Measurements from ENCODE around the gene VSIG10. TPM values are rescaled to one million over a fixed set of nuclear protein-coding genes. Genes with fewer than 3 reads are reported as not detected.

Gene VSIG10
- total and polyA plus RNA-seq, 2 of the 4 experiments (the other 2 are of a cell fraction) = 5.9 to 10.0 TPM

DNA sequence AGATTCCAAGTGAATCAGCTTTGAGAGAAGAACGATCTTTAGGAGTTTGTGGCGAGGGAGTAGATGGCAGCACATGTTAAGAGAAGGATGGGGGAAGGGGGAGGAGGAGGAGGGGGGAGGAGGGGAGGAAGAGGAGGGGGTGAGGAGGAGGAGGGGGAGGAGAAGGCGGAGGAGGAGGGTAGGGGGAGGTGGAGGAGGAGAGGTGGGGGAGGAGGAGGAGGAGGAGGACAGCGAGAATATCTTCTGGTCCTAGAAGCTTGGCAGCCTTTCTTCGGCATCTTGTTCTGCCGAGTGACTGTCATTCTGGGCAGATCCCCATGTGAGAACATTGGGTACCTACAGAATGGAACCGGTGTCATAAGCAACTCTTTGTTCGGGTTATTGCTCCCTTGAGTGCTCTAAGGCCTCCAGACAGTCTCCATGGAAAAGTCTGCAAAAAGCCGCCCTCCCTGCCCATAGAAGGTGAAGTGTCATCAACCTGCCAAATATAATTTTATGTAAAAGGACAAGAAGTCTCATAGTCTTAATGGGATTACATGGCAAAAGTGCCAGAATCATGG is 80.4 kb downstream of the VSIG10 start:
- Histone ChIP-seq H4K8ac (ENCODE audit: low read depth in 2 of 2, low read length in 2 of 2) (no peak overlapping the region), H2BK5ac (ENCODE audit: low read depth, low read length, poor library complexity, severe bottlenecking) (no peak overlapping the region), H3K56ac (ENCODE audit: extremely low read depth, insufficient read depth, low read length) (no peak overlapping the region), H2AK9ac (replicated peaks; ENCODE audit: low read depth, low read length, poor library complexity) (no peak overlapping the region), H4K5ac (ENCODE audit: low read depth, low read length) (no peak overlapping the region), H3K27me3 (ENCODE audit: control insufficient read depth, insufficient read depth, low read length) (no peaks in the 10 kb centered on the region), H3K14ac (replicated peaks; ENCODE audit: low read depth, low read length) (no peak overlapping the region), H4K91ac (ENCODE audit: insufficient read depth, low read depth, low read length) (no peak overlapping the region), H3K4me1 (ENCODE audit: control insufficient read depth, insufficient read depth, low read length) (no peaks in the 10 kb centered on the region), H2AK5ac (ENCODE audit: low read depth, low read length) (no peak overlapping the region), H3K23ac (ENCODE audit: low read depth, low read length) (no peak overlapping the region), H3K9me1 (ENCODE audit: insufficient read depth, low read length) (no peaks in the 10 kb centered on the region), H3K9ac (ENCODE audit: low read depth, low read length) (no peak overlapping the region), H3K4me3 (ENCODE audit: insufficient read depth, low read depth, low read length) (no peak overlapping the region), H3K4me2 (ENCODE audit: low read depth, low read length) (no peak overlapping the region), H4K20me1 (ENCODE audit: insufficient read depth, low read length) (no peaks in the 10 kb centered on the region), H3K9me3 (ENCODE audit: control insufficient read depth, insufficient read depth, low read length) (no peaks in the 10 kb centered on the region), H3K36me3 (ENCODE audit: control insufficient read depth, insufficient read depth, low read length) (peaks cover 24% of the 10 kb centered on the region), H3K18ac (ENCODE audit: low read depth, low read length) (no peak overlapping the region), H2BK15ac (ENCODE audit: low read depth, low read length) (no peak overlapping the region), H2AFZ (replicated peaks; ENCODE audit: low read length, poor library complexity) (no peak overlapping the region), H3K27ac (ENCODE audit: insufficient read depth, low read length) (no peak overlapping the region), H2BK120ac (ENCODE audit: low read depth, low read length) (no peak overlapping the region), H3K4ac (ENCODE audit: low read depth, low read length) (no peak overlapping the region), H2BK20ac (ENCODE audit: low read depth, low read length) (no peak overlapping the region), H3K79me1 (ENCODE audit: low read depth in 1 of 2, low read length in 2 of 2) (no peaks in the 10 kb centered on the region; a peak in 1 of 4 replicates)
- ATAC-seq (ENCODE audit: low read depth) = no peak
- ChIA-PET CTCF (no interaction called here), POLR2A (ENCODE audit: unreplicated experiment) (interaction anchor here (0.5 kb wide), 1 partner anchor 10 kb away, joined by 3 read pairs; no protein-coding TSS in a partner anchor)
- no peak for DNase-seq
- 90% methylated on average over 3 of the region's 9 CpGs; no CpG with 5 or more reads in 1 of the 2 experiments for WGBS, 2 experiments (ENCODE audit: extremely low coverage in 2 of 2, insufficient read length in 1 of 2)
- in situ Hi-C loops (cut with MboI; ENCODE audit: low sequenced_read_pairs) = no loop called here
- BruUV-seq (replicated peaks) = no TSS peak
- intact Hi-C loops (cut with micrococcal nuclease) = no loop called here
- dilution Hi-C loops (cut with HindIII; ENCODE audit: low sequenced_read_pairs, unreplicated experiment) = no loop called here
- no peak for TF ChIP-seq RCOR1 (IDR thresholded peaks at IDR 0.05; ENCODE audit: insufficient replicate concordance, low read length)

All from IMR-90 (cell line).